Stimulated activated CD4-positive, alpha-beta T cell treated with anti-CD3 and anti-CD28 coated beads, TNF-alpha, amount 100 ng/mL, for 1 hour (primary cell): Measurements from ENCODE around the gene CALD1.

Experiments used
- DNase-seq, 3 donors: peaks; one replicate each; pipeline ENCODE4 v3.0.0-alpha.2; 2020; ENCODE audit warnings: low read depth in 3 of 3, low spot score in 1 of 3

The CALD1 gene

DNA sequence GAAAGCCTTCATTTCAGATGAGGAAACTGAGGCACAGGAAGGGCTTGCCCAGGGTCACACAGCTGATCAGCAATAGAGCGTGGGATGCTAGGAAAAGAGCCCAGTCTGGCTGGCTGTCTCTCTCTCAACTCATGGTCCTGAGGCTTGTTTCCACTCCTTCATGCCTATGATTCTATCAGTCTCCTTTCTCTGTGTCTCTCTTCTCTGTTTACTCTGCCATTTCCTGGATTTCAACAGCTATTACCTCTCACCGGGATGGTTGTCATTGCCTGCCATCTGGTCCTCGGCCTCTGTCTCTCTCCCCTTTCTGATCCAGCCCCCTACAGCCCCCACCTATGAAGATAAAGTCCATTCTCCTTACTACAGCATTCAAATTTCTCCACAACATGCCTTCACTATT is 113.5 kb downstream of the CALD1 start:
- no peak for DNase-seq

DNA sequence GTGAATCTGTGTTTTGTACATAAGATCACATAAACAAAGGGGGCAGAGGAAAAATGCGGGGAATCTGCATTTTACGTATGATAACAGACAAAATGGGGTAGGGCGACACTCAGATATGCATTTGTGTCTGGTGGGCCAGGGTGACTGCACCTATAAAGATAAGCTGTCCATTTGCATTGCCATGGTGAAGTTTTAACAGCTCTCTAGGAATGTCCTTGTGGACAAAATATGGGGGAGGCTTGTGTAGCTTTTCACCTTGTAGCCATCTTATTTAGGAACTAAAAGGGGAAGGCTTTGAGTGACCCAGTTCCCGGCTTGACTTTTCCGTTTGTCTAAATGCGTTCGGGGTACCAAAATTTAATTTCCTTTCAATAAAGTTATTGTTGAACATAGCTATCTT is 114.5 kb downstream of the CALD1 start:
- no peak for DNase-seq

DNA sequence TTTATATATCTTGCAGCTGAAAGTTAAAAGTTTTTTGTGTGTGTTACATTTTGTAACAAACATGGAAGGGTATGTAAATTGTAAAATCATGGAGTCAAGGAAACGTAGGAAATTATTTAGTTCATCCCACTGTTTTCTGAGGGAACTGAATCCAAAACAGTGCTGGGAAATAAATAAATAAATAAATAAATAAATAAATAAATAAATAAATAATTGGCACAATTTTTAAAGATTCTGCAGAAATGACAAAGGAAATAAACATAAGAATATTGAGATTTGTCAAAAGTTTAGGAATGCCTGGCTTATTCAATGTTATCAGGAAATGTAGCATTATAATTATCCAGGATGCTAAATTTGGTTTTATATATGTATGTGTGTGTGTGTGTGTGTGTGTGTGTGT is 115.5 kb downstream of the CALD1 start:
- DNase-seq, result no peak

DNA sequence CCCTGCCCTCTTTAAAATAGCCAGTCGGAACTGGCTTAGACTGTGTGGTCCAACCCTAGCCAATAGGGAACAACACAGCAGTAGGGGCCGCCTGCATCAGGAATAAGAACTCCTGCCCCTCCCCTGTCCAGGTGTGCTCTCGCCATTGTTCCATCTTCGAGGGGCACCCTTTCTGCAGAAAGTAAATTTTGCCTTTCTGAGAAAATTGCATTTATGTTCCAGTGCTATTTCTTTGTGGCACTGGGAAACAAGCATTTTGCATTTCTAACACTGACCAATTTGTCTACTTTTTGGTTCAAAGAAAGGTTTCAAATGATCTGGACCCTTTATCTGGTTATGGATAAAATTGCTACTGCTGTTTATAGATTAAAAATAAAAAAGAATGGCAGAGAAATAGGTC is 116.6 kb downstream of the CALD1 start:
- no peak for DNase-seq

DNA sequence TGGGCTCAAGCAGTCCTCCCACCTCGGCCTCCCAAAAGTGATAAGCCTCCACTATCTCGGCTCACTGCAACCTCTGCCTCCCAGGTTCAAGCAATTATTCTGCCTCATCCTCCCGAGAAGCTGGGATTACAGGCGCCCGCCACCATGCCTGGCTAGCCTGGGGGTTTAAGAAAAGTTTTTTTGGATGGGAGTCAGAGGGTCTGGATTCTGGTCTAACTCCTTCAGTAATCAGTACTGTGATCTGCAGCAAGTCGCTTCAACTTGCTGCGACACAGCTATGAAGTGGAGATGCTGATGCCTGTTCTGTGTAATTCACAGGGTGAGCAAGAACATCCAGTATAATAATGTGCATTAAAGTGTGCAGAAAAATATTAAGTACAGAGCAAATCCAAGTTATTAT is 118.5 kb downstream of the CALD1 start:
- DNase-seq, result no peak

DNA sequence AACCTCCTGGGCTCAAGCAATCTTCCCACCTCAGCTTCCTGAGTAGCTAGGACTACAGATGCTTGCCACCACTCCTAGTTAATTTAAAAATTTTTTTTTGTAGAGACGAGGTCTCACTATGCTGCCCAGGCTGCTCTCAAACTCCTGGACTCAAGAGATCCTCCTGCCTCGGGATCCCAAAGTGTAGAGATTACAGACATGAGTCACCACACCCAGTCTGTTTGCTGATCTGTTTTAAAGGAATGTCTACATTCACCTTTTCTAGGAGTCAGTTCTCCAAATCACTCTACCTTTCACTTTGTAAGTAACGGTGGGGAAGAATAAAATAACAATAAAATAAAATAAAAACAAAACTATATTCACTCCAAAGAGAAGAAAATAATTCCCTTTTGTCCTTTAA is 120.3 kb downstream of the CALD1 start:
- DNase-seq, result no peak

DNA sequence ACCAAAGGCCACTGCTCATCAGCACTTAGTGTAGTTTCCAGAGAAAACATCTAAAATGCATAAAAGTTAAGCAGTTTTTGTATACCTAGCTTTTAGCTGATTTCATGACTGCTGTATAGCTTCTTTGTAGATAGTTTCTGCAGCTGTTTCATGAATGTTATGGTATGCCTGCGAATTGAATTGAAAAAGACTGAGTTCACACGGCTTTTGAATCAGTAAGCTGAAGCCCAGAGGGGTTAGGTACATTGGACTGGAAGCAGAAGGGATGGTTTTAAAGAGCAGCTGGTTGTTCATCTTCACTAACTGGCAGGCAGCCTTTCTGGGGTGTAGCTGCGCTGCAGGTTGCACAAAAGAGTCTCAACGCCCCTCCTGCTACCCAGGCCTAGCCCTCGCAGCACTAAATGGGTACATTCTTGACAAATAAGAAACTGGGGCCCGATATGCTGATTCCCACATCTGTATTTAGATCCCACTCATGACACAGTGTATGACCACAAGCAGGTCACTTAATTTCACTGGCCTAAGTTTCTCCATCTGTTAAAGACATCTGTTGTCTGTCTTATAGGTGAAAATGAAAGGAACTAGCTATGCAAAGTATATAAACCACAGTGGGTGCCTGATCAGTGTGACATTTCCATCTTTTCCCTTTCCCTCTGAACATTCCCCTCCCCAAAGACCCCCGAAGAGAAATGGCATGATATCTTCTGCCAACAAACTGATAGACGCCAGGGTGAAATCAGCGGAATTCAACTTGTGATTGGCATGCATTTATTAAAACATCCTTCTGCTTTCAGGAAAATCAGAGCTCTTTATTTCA is 120.9 kb downstream of the CALD1 start:
- no peak for DNase-seq

DNA sequence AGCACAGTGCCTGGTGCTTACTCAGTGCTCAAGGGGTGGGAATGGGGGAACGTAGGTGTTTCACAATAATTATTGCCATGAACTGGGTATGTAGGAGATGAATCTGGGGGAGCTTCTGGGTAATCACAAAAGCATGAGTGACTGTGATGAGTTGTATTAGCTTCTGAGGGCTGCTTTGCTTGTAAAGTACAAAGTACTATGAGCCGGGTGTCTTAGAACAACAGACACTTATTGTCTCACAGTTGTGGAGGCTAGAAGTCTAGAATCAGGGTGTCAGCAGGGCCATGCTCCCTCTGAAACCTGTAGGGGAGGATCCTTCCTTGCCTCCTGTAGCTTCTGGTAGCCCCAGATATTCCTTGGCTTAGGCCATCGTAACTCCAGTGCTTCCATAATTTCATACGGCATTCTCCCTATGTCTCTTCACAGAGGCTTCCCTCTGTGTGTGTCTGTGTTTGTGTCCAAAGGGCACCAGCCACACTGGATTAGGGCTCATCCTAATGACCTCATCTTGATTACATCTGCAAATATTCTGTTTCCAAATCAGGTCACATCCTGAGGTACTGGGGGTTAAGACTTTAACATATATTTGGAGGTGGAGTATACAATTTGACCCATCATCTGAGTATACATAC is 122.1 kb downstream of the CALD1 start:
- DNase-seq, result no peak

DNA sequence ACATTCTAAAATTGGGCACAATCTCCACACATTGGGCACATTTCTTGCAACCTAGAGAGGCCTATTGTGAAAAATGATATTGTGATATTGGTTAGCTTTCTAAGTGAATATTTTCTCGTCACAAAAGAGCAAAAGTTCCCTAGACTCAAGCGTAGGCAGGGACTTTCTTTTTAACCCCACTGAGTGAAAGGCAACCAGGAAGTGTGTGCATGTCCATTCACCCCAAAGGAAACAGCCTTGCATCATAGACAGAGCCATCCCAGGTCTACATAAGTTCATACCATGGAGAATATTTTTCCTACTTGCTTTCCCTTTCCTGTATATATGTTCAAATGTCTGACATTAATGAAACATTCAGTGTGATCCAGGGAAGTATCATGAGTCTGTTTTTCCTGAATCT is 122.6 kb downstream of the CALD1 start:
- no peak for DNase-seq

DNA sequence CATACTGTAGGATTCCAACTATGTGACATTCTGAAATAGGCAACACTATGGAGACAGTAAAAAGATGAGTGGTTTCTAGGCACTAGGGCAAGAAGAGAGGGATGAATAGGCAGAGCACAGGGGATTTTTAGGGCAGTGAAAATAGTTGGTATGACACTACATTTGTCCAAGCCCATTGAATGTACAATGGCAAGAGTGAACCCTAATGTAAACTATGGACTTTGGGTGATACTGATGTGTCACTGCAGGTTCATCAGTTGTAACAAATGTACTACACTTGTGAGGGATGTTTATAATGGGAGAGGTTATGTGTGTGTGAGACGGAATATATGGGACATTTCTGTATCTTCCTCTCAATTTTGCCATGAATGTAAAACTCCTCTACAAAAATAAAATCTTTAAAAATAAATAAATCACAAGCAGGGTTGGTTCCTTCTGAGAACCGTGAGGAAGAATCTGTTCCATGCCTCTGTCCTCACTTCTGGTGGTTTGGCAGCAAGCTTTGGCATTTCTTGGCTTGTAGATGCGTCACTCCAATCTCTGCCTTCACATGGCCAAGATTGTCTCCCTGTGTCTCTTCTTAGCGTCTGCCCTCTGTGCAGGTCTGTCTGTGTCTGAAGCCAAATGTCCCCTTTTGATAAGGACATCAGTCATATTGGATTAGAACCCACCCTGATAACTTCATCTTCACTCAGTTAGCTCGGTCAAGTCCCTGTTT is 123.8 kb downstream of the CALD1 start:
- DNase-seq, result no peak

DNA sequence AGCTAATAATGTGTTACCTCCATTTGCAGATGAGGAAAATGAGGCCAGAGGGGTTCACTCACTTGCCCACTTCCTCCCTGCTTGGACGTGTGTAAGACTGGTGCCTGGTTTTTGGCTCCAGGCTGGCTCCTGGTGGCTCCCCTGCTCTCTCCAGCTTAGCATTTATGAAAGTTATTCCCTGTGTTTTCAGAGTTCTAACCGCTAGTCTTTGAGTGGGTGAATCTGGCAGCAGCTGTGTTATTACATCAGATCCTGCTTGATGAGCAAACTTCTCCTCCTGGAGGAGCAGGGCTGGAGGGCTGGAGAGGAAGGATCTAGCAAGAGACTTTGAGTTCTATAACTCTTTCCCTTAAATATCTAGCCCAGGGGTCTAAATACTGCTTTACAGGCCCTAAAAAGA is 125.9 kb downstream of the CALD1 start:
- DNase-seq, result no peak

DNA sequence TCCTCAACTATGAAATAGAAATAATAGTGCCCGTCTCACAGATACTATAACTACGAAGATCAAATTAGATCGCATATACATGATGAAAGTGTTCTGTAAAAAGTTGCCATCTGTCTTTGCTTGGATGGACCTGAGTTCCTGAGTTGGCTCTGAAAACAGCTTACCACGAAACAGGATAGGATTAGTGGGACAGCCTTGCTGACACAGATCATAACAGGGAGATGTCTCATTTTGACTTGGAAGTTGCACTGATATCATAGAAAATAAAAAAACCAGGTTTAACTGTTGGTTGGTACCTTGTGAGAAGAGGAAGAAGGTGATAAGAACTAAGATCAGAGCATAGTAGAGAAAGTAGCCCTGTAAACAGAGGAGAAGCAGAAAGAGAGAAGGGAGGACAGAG is 127.6 kb downstream of the CALD1 start:
- no peak for DNase-seq

DNA sequence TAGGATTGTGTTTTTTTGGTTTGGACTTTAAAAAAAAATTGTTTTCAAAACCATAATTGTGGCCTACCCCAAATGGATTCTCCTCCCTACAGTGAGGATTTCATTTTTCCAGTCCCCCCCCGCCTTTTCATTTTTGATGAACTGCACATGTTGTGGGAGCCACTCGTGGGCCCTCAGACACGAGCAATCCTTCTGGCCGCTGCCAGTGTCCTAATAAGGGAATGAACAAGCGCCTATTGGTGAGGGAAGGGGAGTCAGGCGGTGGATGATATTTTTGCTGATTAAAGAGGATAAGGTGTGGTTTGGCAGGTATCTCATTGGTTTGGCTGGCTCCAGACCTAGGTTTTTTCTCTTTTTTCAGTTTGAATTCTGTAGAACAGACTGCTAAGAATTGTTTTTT is 128.2 kb downstream of the CALD1 start:
- DNase-seq, result no peak

DNA sequence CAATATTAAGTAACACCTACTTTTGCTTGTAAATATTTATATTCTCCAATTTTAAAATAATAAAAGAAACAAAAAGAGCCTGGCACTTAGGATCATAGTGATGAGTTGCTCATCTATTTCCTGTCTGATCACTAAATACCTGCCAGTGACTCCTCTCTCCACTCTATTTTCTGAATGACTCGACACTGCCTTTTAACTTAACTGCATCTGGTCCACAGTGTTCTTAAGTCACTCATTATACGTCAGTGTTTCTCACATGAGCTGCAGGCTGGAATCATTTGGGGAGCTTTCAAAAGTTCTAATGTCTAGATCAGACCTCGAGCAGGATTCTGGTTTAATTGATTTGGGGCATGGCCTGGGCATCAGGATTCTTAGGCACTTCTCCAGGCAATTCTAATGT is 128.9 kb downstream of the CALD1 start:
- no peak for DNase-seq

DNA sequence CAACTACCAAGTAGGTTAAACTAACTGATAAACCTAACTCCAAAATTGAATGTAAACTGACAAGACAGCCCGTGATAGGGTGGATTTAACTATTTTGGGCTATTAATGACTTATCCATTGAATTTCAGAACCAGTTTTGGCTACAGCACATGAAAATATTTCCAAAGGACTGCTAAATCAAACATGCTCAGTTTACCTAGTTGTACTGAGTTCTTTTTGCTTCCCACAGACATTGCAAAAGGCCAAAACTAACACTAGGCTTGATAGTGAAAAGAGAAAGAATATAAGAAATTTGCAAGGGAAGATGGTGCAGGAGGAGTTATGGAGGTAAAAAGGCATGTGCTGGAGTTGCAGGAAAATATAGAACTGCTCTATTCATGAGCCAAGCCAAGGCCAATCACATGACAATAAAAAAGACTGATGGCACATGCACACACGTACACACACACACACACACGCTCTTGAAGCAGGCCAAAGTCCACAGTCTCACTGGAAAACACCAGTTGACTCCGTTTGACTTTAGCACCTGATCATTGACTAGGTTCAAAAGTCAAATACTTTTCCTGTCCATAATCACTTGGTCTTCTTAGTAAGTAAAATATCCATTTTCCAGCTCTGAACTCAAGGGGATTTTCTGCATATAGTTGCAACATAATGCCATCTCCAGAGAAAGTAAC is 130.9 kb downstream of the CALD1 start:
- no peak for DNase-seq

DNA sequence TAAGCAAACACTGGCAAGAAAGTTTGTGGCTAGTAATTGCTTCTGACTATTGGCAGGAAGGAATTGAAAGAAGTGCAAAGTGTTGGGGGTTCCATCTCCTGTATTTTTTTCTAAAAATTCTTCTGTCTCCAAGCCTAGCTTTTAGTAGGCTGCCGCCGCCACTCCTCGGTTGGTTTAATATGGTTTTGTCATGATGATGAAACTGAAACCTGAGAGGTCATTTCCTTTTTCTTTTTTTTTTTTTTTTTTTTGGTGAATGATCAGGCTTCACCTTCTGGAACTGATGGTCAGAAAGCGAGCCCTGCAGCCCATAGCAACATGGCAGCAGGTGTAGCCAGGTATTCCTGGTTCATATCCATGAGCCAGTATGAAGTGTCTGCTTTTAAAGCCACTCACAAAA is 131.5 kb downstream of the CALD1 start:
- DNase-seq, result no peak

DNA sequence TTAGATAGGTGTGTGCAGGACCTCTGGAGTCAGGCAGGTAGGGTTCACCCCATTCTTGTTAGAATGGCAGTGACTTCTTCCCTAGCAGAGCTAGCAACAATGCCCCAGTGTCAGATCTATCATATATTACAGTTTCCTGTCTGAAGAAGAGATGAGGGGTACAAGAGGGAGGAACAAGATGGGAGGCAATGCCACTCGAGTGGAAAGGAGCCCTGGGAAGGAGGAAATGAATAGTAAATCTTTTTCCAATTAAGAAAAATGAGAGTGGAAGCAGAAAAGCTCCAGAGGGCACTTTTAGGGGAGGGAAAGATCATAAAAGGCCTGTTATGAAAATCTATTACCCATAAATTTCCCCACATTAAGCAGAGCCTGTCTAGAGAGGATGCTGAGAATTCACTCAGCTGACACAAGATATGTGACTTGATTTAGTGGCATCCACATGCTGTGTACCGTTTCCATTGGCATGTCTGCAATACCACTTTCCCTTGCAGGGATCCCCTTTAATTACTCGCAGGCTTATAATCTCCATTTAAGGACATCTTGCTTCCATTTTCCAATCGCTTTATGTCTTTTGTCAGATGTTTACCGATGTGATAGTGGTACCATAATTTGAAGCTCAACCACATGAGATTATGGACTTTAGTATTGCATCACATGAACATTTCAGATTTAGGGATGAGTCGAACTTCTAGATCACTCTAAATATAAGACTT is 136.9 kb downstream of the CALD1 start:
- no peak for DNase-seq

DNA sequence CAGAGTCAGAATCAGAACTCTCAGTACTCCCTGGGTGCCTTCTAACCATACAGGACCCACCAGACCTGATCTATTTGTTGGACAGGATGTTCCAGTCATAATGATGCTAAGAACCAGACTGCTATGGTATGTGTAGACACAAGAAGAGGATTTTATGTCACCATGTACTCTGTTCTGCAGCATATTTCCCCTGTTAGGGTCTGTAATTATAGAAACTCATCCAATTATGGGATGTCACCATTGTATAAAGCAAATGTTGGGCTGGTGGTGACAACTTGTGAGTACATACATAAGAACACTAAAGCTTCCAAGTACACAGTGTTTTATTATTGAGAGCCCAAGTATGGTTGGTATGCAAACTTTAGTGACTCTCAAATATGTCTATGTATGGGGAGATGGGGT is 139.8 kb downstream of the CALD1 start:
- DNase-seq, result no peak

DNA sequence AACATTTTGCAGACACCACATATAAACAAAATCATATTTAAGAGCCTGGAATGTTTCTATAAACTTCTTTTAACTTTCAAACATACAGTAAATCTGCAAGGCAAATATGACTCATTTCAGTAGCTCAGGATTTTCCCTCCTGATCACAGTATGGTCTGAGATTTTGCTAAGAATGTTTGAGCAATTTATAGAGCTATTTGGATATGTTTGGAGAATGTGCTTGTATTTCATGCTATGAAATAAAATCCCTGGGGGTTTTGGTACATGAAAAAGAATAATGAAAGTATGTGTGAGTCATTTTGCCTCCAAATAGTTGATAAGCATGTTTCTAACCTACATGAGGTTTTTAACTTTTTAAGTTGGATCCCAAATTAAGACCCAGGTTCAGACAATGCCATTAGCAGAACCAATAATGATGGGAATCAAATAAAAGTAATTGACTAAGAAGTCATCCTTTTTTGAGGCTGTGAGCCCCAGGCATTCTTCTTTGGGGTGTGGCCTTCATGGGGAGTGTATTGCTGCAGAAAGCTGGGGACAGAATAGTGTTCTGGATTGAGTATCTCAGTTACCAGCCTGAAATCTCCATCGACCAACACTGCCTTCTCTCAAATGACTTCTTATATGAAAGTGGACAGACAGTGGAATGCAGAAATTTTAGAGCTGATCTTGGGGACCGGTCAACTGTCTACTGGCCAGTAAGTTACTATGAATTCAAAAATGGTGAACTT is 140.8 kb downstream of the CALD1 start:
- DNase-seq, result no peak
